ENCODE data around the gene ATG14. TPM values are rescaled to one million over a fixed set of nuclear protein-coding genes. Genes with fewer than 3 reads are reported as not detected.
A peak's percentile ranks its signal among the peaks of the same experiment; 100 is the strongest.

Gene ATG14
- total and polyA plus RNA-seq, 2 donors (not counting 1 experiment from before 2014, with no cell fraction given): 7.2 to 15.5 TPM

- H3K4me1 ChIP-seq (ENCODE audit: control insufficient read depth in 2 of 2, insufficient read depth in 2 of 2, low read length in 2 of 2): peaks cover 10% of the 10 kb centered on the region in 2 donors
- peaks cover 20% of the 10 kb centered on the region for H4K20me1 ChIP-seq (ENCODE audit: control insufficient read depth, insufficient read depth, low read length, poor library complexity, severe bottlenecking)
- no peak for TF ChIP-seq EZH2 (IDR thresholded peaks at IDR 0.05; ENCODE audit: borderline replicate concordance, insufficient read depth, low read depth, low read length, poor library complexity, severe bottlenecking)
- TF ChIP-seq, protein P1, sequence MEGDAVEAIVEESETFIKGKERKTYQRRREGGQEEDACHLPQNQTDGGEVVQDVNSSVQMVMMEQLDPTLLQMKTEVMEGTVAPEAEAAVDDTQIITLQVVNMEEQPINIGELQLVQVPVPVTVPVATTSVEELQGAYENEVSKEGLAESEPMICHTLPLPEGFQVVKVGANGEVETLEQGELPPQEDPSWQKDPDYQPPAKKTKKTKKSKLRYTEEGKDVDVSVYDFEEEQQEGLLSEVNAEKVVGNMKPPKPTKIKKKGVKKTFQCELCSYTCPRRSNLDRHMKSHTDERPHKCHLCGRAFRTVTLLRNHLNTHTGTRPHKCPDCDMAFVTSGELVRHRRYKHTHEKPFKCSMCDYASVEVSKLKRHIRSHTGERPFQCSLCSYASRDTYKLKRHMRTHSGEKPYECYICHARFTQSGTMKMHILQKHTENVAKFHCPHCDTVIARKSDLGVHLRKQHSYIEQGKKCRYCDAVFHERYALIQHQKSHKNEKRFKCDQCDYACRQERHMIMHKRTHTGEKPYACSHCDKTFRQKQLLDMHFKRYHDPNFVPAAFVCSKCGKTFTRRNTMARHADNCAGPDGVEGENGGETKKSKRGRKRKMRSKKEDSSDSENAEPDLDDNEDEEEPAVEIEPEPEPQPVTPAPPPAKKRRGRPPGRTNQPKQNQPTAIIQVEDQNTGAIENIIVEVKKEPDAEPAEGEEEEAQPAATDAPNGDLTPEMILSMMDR (IDR thresholded peaks at IDR 0.05): no peak
- no peak overlapping the region for H2AFZ ChIP-seq (ENCODE audit: insufficient read depth, low read depth, low read length, poor library complexity, severe bottlenecking)
- peak; percentile 20 for DNase-seq
- H3K4me2 ChIP-seq (replicated peaks; ENCODE audit: low read depth, low read length, poor library complexity, severe bottlenecking): peak overlapping the region; percentile 33
- peaks cover 42% of the 10 kb centered on the region for H3K4me1 Mint-ChIP-seq
- H3K9me3 Mint-ChIP-seq (ENCODE audit: insufficient read depth): no peaks in the 10 kb centered on the region
- no peak overlapping the region for H3K4me3 ChIP-seq (ENCODE audit: control extremely low read depth in 1 of 5, extremely low read depth in 1 of 5, insufficient read depth in 1 of 5, low read depth in 2 of 5, low read length in 4 of 5)
- peak overlapping the region; percentile 68 for H3K27ac Mint-ChIP-seq
- peaks cover 34% of the 10 kb centered on the region for H3K79me2 ChIP-seq (ENCODE audit: control insufficient read depth, insufficient read depth, low read length)
- intact Hi-C loops (cut with micrococcal nuclease): no loop called here
- ATAC-seq (ENCODE audit: low read depth): peak; percentile 31
- H3K9me3 ChIP-seq (ENCODE audit: control extremely low read depth in 1 of 3, control insufficient read depth in 2 of 3, insufficient read depth in 1 of 3, low read length in 2 of 3): no peaks in the 10 kb centered on the region
- ChIA-PET CTCF (interaction anchor here (1.4 kb wide), 1 partner anchor 103 kb away, joined by 3 read pairs; no protein-coding TSS in a partner anchor), POLR2A (no interaction called here)
- H3K27me3 ChIP-seq (replicated peaks in 1 of 4; ENCODE audit: control extremely low read depth in 1 of 4, control insufficient read depth in 3 of 4, insufficient read depth in 4 of 4, low read length in 3 of 4): no peaks in the 10 kb centered on the region
- peaks cover 0 to 22% of the 10 kb centered on the region in 2 experiments for H3K36me3 ChIP-seq (replicated peaks in 1 of 2; ENCODE audit: control extremely low read depth in 1 of 2, control insufficient read depth in 1 of 2, extremely low read depth in 1 of 2, insufficient read depth in 2 of 2, low read length in 1 of 2)
- H3K9ac ChIP-seq (ENCODE audit: low read length): no peak overlapping the region
- peak overlapping the region; percentile 43 for H3K4me3 Mint-ChIP-seq
- peak overlapping the region in 1 of 2 donors; percentile 52 for H3K27ac ChIP-seq (ENCODE audit: low read length in 2 of 2)
- 57% methylated on average over 1 of the region's 4 CpGs for WGBS (ENCODE audit: insufficient coverage)
- H3K27me3 Mint-ChIP-seq: no peaks in the 10 kb centered on the region
Observed at GRCh38 chr14:55348766-55349453, 62.7 kb downstream of the ATG14 start.

DNA sequence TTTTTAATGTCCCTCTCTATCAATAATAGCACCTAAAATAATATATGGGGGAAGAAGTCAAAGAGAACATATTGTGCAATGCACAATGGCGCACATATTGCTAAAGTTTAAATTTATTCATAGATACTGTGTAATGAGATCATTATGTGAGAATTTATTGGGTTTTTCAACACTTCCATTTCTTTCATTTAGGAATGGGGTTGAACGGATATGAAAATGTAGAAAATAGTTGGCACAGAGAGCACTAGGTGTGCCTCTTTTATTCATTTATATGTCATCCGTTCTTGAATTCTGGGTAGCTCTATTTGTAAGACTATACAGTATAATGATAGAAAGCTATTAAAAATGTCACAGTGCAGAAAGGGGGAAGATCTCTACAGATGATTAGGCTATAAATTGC is 63.9 kb downstream of the ATG14 start:
- Histone ChIP-seq H3K4me3 (ENCODE audit: control extremely low read depth in 1 of 5, extremely low read depth in 1 of 5, insufficient read depth in 1 of 5, low read depth in 2 of 5, low read length in 4 of 5) (no peak overlapping the region), H3K27ac (ENCODE audit: low read length in 2 of 2) (no peak overlapping the region), H3K36me3 (replicated peaks in 1 of 2; ENCODE audit: control extremely low read depth in 1 of 2, control insufficient read depth in 1 of 2, extremely low read depth in 1 of 2, insufficient read depth in 2 of 2, low read length in 1 of 2) (peaks cover 0 to 21% of the 10 kb centered on the region in 2 experiments), H4K20me1 (ENCODE audit: control insufficient read depth, insufficient read depth, low read length, poor library complexity, severe bottlenecking) (peaks cover 27% of the 10 kb centered on the region), H3K79me2 (ENCODE audit: control insufficient read depth, insufficient read depth, low read length) (peaks cover 44% of the 10 kb centered on the region), H3K9me3 (ENCODE audit: control extremely low read depth in 1 of 3, control insufficient read depth in 2 of 3, insufficient read depth in 1 of 3, low read length in 2 of 3) (no peaks in the 10 kb centered on the region), H3K27me3 (replicated peaks in 1 of 4; ENCODE audit: control extremely low read depth in 1 of 4, control insufficient read depth in 3 of 4, insufficient read depth in 4 of 4, low read length in 3 of 4) (no peaks in the 10 kb centered on the region), H3K9ac (ENCODE audit: low read length) (no peak overlapping the region), H2AFZ (ENCODE audit: insufficient read depth, low read depth, low read length, poor library complexity, severe bottlenecking) (no peak overlapping the region), H3K4me1 (ENCODE audit: control insufficient read depth in 2 of 2, insufficient read depth in 2 of 2, low read length in 2 of 2) (peaks cover 10% of the 10 kb centered on the region in 2 donors), H3K4me2 (replicated peaks; ENCODE audit: low read depth, low read length, poor library complexity, severe bottlenecking) (no peak overlapping the region)
- DNase-seq (no peak), ATAC-seq (ENCODE audit: low read depth) (no peak)
- ChIA-PET POLR2A (no interaction called here), CTCF (interaction anchor here (1.2 kb wide), 2 partner anchors 12 to 14 kb away, joined by 3 to 4 read pairs; no protein-coding TSS in a partner anchor)
- Mint-ChIP-seq H3K27me3 (no peaks in the 10 kb centered on the region), H3K9me3 (ENCODE audit: insufficient read depth) (no peaks in the 10 kb centered on the region), H3K4me1 (peaks cover 44% of the 10 kb centered on the region), H3K27ac (no peak overlapping the region), H3K4me3 (no peak overlapping the region)
- WGBS (ENCODE audit: insufficient coverage): no CpG with 5 or more reads among the region's 3 CpGs
- intact Hi-C loops (cut with micrococcal nuclease): no loop called here
- TF ChIP-seq EZH2 (IDR thresholded peaks at IDR 0.05; ENCODE audit: borderline replicate concordance, insufficient read depth, low read depth, low read length, poor library complexity, severe bottlenecking): no peak
- TF ChIP-seq, protein P1 (IDR thresholded peaks at IDR 0.05): no peak
